HG03457 (cell line): Measurements from ENCODE around the gene DPYD.
"Not testable (repeated sequence)": the region's sequence is repeated elsewhere in the genome, so short reads cannot be mapped to it uniquely, and the experiment has no call there.

Experiments
- ATAC-seq: cut with Tn5 transposase; IDR thresholded peaks from one replicate; pipeline ENCODE4 v1.9.1; 2021; ENCODE audit warnings: moderate number of reproducible peaks; ENCODE audit not compliant: unreplicated experiment

DPYD gene

DNA sequence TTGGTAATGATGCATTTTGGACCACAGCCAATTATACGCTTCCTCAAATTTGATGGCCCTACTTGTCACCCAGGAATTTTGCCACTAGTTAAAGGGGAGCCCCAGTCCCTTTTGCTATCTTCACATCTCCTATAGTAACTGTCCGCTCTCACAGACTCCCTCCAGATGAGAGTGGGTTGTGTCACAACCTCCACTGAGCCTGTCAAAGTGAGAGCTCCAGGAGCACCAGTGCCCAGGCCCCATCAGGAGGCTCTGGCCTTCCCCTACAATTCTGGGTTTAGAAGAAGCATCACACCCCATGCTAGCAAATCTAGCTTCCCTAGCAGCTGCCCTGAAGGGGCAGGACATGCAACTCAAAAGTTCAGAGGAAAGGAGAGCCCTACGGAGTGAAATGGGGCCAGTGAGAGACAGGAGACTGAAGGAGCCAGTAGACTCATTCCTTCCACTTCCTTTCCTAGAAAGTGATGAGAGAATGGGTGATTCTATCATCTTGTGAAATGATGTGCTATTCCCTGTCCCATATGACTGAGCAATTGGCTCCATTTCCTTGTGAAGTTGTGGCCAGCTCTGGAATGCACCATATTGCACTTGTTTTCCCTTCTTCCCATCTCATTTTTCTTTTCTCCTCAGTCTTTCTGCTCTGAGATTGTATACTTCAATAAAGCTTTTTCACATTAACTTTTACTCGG, 541.3 kb downstream of the DPYD start:
- ATAC-seq: no peak

DNA sequence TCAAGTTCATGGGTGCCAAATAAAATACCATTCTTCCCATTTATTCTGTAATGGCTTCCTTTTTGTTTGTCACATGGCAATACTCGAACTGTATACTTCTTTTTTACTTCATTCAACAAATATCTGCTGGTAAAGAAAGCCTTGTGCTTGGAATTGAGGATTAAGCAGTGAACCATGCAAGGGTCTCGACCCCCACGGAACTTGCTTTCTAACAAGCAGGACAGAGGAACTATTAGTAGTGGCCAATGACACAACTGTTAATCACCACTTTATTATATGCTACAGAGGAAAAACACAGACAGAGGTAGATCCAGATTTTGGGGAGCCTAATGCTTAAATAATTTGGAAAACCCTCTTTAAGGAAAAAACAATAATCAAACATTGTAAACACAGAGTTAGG, 542.2 kb downstream of the DPYD start:
- ATAC-seq: no peak

DNA sequence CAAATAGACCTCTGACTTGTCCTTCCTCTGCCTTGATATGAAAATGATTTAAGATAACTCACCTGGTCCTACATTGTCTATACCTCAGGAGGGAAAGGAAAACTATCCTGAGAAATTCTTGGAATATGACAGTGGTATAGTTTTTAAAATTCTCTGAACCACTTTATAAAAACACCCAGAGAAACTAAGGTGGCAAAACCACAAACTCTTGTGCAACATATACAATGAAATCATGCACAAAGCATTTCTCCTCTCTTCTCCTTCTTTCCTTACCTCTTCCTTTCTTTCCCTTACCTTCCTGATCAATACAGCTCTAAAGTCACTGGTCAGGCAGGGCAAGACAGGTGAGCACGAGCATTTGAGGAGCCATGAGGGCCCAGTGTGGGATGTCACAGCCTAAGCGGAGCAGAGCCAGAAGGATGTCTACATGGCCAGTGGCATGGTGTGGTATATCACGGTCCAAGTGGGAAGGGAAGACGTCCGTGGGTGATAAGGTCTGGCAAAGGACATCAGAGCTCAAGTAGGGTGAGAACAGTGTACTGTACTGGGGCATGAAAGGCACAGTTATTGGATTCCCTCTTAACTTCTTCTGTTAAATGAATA, 543.3 kb downstream of the DPYD start:
- no peak for ATAC-seq

GRCh38 chr1:97373000-97373399, 547.8 kb downstream of the DPYD start:
- ATAC-seq: no peak

DNA sequence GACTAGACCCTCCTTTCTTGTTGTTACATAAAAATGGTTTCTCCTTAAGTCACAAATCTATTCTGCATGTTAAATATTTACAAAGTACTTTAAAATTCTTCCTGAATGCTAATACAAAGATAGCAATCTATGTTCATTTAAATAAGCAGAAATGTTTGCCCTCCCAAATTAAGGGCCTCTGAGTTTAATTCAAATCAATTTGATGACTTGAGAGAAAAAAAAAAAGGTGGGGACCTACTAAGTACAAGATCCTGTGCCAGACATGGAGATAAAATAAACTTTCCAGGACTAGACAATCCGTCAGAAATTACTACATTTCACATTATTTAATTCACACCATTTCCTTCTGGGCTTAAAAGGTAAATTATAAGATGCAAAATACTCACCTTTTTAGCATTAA, 548.3 kb downstream of the DPYD start:
- no peak for ATAC-seq

DNA sequence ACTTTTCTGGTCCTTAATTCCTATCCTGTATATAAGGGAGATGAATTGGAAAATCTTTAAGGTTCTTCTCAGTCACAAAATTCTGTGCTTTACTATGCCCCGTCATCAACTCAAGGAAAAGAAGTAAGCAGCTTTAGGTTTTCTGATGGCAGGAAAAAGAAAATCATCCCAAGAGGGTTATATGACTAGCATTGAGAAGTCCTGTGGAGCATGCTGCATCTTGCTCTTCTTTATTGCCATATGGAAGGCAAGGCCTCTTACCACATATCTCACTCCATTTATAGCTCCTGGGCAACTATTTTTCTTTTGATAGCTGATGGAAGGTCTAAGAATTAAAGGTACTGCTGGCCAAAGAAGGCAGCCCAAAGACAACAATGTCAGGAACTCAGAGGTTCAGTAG, 552.5 kb downstream of the DPYD start:
- no peak for ATAC-seq

- ATAC-seq: no peak
These were observed 553.9 kb downstream of the DPYD start for GRCh38 chr1:97366984-97367383.

DNA sequence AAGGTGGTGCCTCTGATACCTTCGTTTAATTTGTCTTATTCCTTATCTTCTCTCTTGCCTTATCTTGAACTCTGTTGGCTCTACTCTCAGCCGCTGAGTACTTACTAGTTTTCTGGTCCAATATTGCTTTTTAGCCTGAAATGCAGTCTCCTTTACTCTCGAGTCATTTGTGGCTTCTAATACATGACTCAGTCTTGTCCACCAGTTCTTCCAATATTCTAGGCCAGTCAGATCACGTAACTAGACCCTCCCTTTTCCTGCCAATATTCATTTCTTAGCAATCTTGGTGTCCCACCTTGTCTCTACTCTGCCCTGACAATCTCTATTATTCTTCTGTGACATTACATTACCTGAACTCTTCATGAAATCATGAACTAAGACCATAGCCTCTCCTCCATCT, 555.8 kb downstream of the DPYD start:
- ATAC-seq: no peak

GRCh38 chr1:97364086-97364485, 556.7 kb downstream of the DPYD start:
- ATAC-seq: no peak

DNA sequence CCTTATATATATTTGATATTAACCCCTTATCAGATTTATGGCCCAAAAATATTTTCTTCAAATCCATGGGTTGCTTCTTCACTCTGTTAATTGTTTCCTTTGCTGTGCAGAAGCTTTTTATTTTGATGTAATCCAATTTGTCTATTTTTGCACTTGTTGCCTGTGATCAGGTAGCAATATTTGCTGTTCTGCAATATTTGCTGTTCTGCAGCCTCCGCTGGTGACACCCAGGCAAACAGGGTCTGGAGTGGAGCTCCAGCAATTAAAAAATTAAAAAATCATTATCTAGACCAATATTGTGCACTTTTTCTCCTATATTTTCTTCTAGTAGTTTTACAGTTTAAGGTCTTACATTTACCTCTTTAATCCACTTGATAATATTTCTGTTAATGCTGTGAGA, 564.5 kb downstream of the DPYD start:
- no peak for ATAC-seq

DNA sequence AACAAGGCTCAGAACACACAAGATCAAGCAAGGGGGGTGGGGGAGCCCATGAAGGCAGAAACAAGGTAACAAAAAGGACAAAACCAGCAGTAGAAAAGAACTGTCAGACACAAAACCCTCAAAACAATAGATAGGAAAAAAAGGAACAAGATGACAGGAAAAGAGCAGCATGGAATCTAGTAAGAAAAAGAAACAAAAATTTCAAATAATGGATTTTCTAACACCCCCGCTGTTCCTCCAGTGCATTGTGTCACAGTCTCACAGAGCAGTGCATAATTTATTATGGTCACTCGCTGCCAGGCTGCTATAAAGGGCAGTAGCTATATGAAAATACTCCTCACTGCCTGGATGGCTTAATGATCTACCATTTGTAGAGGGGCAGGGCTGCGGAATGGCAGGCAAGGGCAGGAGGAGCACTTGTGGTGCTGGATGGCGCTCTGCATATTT, 567.9 kb downstream of the DPYD start:
- no peak for ATAC-seq

DNA sequence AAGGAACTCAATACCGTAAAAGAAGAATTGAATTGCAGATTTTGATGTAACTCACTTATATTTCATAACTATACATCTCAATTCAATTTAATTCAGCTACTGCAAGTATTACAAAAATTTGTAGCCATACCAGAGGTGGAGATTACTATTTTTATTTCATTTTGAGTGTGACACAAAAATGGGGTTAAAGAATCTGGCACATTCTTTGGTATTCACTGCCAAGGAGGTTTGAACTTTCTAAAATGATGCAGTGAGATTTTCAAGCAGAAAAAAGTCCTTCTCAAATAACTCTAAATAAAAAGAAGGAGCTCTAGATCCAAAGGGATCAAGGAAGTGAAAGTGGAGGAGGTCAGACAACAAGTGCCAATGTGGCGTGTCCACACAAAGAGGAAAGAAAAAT, 569.0 kb downstream of the DPYD start:
- no peak for ATAC-seq

DNA sequence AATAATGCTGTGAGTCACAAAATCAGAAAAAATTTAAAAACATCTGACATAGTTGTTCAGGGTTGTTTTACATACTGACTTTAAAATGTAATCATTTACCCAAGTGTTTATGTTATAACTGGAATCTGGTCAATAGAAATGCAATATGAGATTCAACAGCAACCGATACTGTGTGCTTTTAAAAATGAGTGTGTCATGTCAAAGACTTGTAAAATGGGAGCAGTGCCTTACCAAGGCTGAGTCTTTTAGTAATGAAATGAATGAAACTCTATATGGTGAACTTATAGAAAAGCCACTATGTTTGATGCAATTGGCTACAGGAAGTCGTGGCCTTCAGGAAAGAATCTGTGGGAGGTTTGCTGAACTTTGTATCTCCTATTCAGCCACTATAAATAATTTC, 570.2 kb downstream of the DPYD start:
- ATAC-seq: no peak

- ATAC-seq: no peak
These were observed 570.6 kb downstream of the DPYD start for GRCh38 chr1:97350241-97350640.

DNA sequence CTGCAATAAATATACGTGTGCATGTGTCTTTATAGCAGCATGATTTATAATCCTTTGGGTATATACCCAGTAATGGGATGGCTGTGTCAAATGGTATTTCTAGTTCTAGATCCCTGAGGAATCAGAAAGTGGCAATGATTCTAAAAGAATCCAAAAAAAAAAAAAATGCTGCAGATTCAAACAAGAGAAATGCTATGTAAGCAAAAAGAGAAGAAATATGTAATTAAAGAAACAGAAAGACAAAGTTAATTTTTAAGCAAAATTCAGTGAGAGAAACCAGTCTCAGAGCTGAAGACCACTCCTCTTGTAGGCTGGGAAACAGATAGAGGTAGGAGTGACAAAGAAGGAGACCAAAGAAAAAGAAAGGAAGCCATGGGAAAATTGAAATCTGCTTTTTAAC, 571.0 kb downstream of the DPYD start:
- ATAC-seq: not testable (repeated sequence)

GRCh38 chr1:97348599-97349265, 572.1 kb downstream of the DPYD start:
- ATAC-seq: no peak

GRCh38 chr1:97340951-97341350, 579.9 kb downstream of the DPYD start:
- no peak for ATAC-seq

DNA sequence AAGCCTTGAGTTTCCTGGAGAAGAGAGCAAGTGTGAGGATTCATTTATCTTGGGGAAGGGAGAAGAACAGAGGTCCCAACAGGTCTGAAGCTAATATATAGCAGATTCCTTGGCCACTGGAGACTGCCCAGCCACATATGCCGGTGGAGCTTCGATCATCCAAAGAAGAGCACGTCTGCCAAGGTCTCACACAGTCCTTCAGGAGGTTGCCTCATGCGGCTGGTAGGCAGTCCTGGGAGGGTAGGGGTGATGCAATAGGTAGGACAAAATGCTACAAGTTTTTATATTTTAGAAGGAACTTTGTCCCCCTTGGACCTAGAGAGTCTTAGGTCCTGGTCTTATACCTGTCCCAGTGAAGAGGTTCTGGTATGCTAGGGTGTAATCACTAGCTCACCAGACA, 582.5 kb downstream of the DPYD start:
- ATAC-seq: no peak

DNA sequence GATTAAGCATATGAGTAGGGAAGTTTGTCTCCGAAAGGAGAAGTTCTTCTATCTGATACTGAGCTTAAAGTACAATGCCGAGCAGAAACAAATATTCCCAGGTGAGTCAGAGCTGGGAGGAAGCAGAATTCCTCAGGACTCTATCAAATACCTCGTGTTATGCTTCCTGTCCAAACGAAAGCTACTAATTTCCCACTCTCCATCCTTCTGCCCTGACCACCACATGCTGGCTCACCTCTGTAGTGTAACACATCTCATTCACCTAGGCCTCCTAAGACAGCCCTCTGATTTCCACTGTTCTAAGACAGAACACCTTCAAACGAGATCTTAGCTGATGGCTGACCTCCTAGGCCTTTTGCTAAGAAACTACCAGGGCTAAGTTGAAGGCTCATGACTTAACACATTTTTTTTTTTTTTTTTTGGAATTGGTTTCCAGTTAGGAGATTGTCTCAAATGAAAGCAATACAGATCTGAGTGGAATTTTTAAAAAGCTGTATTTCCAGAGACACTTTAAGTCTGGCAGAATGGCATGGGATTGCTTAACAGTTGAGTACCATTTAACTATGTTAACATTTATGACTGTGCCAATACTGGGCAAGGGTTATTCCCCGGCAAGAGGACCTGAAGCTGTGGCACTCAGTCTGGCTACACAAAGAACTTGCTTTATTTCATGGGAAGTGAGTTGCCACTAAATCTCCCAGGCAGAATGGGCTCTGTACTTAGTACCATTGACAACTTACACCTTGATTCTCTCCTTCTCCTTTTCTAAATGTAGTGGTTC, 583.4 kb downstream of the DPYD start:
- no peak for ATAC-seq

GRCh38 chr1:97334454-97334853, 586.4 kb downstream of the DPYD start:
- ATAC-seq: no peak

GRCh38 chr1:97332716-97333115, 588.1 kb downstream of the DPYD start:
- ATAC-seq: no peak

GRCh38 chr1:97331165-97331564, 589.7 kb downstream of the DPYD start:
- no peak for ATAC-seq
